Kidney glomerular epithelial cell (primary cell): Measurements from ENCODE around the gene PATJ.
"Not testable (repeated sequence)": the region's sequence is repeated elsewhere in the genome, so short reads cannot be mapped to it uniquely, and the experiment has no call there.

Experiments used
- DNase-seq: peaks from one replicate; lab custom pipeline; 2025; lab: John Stamatoyannopoulos, UW

Gene PATJ, protein sequence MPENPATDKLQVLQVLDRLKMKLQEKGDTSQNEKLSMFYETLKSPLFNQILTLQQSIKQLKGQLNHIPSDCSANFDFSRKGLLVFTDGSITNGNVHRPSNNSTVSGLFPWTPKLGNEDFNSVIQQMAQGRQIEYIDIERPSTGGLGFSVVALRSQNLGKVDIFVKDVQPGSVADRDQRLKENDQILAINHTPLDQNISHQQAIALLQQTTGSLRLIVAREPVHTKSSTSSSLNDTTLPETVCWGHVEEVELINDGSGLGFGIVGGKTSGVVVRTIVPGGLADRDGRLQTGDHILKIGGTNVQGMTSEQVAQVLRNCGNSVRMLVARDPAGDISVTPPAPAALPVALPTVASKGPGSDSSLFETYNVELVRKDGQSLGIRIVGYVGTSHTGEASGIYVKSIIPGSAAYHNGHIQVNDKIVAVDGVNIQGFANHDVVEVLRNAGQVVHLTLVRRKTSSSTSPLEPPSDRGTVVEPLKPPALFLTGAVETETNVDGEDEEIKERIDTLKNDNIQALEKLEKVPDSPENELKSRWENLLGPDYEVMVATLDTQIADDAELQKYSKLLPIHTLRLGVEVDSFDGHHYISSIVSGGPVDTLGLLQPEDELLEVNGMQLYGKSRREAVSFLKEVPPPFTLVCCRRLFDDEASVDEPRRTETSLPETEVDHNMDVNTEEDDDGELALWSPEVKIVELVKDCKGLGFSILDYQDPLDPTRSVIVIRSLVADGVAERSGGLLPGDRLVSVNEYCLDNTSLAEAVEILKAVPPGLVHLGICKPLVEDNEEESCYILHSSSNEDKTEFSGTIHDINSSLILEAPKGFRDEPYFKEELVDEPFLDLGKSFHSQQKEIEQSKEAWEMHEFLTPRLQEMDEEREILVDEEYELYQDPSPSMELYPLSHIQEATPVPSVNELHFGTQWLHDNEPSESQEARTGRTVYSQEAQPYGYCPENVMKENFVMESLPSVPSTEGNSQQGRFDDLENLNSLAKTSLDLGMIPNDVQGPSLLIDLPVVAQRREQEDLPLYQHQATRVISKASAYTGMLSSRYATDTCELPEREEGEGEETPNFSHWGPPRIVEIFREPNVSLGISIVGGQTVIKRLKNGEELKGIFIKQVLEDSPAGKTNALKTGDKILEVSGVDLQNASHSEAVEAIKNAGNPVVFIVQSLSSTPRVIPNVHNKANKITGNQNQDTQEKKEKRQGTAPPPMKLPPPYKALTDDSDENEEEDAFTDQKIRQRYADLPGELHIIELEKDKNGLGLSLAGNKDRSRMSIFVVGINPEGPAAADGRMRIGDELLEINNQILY (N-terminal part only)

GRCh38 chr1:61741711-61742619 lies at the start of gene PATJ:
Gene PATJ, plus strand, starts transcription at chr1:61742480. Its CDS starts 20,413 bp downstream, at chr1:61762893.
- no peak for DNase-seq

DNA sequence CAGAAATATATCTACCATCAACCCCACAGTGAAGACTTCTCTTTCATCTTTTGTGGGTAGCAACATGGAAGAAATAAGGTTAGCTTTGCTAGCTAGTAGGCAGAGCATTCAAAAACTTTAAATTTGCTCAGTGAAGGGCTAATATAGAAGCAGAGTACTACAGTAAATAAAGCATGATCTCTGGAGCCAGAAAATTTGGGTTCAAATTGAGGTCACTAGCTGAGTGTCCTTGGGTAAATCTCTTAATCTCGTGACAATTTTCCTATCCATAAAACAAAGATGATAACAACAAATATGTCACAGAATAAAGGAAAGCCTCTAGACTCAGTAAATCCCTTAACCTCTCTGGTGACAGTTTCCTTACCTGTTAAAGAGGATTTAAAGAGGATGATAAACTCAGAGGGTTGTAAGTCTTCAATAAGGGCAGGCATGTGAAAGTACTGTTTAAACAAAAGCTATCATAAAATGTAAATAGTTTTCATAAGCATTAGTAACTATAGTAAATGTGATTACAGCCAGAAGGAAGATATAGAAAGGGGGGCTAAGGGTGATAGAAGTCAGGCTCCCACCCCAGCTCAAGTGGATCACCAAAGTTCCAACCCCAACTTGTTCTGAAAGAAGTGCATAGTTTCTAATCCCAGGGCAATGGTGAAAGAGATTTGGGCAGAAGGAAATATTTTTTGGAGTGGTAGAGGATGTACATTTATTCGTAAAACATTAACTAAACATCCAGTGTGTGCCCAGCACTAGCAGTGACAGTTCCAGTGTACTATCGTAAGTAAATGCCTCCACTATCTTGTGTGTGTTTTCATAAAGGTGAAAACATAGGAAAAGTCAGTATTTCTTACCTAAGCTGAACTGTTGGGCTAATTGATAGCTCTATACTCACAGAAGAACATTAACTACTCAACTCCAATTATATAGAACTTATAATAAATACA lies 42.1 kb upstream of the PATJ start:
- no peak for DNase-seq

GRCh38 chr1:61708953-61709907 lies 33.0 kb upstream of the PATJ start:
- no peak for DNase-seq

DNA sequence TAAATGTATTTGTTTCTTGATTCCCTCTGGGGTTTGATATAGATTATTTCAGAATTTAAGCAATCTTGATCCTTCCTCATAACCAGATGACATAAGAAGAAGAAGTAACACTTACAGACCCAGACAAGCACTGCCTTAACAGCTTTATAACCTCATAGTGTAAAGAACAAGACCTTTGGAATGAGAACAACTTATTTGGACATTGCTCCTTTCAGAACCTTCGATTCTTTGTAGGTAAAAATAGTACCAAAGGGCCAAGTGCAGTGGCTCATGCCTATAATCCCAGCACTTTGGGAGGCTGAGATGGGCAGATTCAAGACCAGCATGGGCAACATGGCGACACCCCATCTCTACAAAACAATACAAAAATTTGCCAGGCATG lies 32.4 kb upstream of the PATJ start:
- DNase-seq, result no peak

DNA sequence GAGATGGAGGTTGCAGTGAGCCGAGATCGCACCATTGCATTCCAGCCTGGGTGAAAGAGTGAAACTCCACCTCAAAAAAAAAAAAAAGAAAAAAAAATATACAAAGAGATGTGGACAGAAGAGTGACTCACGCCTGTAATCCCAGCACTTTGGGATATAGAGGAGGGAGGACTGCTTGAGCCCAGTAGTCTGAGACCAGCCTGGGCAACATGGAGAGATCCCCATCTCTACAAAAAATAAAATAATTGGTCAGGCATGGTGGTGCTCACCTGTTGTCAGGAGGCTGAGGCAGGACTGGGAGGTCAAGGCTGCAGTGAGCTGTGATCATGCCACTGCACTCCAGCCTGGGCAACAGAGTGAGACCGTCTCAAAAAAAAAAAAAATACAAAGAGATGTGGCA lies 31.0 kb upstream of the PATJ start:
- not testable (repeated sequence) for DNase-seq

DNA sequence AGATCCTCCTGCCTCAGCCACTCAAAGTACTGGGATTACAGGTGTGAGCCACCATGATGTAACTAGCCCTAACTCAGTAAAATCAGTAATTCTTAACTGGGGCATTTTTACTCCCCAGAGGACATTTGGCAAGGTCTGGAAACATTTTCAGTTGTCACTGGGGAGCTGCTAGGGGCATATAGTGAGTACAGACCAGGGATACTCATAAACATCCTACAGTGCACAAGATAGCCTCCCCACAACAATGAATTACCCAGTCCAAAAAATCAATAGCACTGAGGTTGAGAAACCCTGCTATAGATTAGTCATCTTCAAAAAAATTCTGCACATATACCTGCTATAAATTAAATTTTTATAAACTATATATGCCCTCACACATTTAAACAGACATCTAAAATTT lies 30.3 kb upstream of the PATJ start:
- DNase-seq, result no peak

DNA sequence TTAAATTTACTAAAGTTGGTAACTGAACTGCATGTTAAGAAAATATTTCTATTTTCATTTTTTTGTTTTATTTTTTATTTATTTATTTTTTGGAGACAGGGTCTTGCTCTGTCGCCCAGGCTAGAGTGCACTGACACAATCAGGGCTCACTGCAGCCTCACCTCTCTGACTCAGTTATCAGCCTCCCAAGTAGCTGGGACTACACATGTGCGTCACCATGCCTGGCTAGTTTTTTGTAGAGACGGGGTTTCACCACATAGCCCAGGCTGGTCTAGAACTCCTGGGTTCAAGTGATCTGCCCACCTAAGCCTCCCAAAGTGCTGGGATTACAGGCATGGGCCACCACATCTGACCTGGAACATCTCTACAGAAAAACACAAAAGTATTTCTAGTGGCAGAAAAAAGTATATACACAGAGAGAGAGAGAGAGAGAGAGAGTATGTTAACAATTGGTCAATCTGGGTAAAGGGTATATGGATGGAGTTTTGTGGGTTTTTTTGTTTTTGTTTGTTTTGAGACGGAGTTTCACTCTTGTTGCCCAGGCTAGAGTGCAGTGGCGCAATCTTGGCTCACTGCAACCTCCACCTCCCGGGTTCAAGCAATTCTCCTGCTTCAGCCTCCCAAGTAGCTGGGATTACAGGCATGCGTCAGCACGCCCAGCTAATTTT lies 23.1 kb upstream of the PATJ start:
- not testable (repeated sequence) for DNase-seq

- no peak for DNase-seq
Measured at GRCh38 chr1:61724506-61724812, 17.8 kb upstream of the PATJ start.

- DNase-seq, result peak; percentile 81
Measured at GRCh38 chr1:61724813-61725694, 17.2 kb upstream of the PATJ start, which contains the start of gene TM2D1. Gene TM2D1, minus strand, starts transcription at chr1:61725141. Its CDS starts 21 bp downstream, at chr1:61725120.

DNA sequence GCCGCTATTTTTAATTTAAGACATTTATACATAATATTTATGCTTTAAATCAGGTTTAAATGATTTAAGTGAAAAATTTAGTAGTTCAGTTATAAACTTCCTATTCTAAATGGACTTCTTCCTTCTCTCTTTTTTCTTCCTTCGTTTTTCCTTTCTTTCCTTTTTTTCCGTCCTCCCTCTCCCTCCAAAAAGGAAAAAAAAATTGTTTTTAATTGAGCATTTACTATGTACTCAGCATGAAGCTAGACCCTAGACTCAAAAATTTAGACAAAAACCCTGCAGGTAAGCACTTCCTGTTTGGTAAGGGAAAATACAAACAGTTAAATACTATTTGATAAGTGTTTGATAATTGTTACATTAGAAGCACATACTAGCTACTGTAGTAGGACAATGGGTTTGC lies 14.7 kb upstream of the PATJ start:
- no peak for DNase-seq

- DNase-seq, result not testable (repeated sequence)
Measured at GRCh38 chr1:61730679-61731078, 11.6 kb upstream of the PATJ start.

GRCh38 chr1:61732726-61733125 lies 9.6 kb upstream of the PATJ start:
- no peak for DNase-seq

DNA sequence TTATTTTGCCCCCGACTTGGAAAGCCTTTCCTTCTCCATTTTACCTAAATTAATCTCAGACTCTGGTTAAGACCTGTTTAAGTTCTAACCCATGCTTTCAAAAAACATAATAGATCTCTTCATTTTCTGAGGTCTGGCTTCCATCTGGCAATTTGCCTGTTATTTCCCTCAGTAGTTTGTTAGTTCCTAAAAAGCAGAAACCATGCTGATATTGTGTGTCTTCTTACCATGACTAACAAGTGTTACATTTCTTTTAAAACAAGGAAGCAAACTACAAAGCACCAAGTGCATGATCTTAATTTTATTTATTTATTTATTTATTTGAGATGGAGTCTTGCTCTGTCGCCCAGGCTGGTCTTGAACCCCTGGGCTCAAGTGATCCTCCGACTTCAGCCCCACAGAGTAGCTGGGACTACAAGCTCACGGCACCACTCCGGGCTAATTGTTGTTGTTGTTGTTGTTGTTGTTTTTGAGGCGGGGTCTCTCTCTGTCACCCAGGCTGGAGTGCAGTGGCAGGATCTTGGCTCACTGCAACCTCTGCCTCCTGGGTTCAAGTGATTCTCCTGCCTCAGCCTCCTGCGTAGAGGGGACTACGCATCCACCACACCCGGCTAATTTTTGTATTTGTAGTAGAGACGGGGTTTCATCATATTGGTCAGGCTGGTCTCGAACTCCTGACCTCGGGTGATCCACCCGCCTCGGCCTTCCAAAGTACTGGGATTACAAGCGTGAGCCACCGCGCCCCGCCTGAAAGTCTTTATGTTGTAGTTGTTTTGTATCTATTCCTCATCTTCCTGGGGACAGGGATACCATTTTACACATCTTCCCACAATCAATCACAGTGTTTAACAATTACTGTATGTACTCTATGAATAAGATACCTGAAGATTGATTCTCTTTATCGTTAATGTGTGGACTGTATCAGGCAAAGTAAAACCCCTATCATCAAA lies 1.3 kb upstream of the PATJ start:
- no peak for DNase-seq

DNA sequence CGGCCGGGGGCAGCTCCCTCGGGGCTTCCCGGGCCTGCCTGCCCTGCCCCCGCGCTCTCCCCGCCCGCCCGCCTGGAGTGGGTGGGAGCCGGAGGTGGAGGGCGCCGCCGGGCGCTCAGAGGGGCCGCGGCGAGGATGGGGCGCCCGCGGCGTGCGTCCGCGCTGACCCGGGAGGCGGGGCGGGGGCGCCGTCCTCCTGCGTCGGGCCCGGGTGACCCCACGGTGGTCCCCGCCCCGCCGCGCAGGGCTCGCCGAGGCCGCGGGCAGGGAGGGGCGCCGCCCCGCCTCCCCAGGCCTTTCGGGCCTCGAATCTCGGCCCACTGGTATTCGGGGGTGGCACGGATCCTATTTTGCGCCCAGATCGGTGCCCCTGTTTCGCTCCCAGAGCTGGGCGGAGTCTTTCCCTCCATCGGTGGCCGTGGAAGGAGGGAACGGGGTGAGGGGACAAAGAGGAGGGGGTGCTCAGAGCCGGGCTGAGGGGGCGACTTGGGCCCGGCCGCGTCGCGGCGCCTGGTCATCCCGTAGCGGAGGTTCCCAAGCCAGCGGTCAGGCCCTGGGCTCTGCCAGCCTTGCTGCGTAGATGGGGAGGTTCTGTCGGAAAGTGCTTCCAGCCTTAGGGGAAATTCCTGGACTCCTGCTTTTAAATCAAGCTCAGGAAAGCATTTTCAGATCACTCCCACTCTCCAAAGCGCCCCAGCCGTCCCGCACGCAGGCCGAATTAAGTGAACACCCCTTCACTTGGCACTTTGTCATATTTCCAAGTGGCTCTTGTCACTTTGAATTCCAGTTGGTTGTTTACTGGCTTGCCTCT lies 545 bp downstream of the PATJ start:
- DNase-seq, result no peak

DNA sequence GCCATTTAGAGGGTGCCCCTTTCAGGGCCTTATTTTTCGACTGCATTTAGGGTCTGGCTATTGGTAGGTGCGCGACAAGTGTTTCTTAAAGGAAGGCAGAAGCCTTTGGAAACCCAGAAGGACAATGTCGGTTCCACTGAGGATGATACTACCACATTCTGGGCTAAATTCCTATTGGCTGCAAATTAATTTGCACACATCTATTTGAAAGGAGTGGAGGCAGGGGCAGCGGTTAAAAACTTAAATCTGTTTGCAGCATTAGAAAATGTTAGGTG lies 1.1 kb downstream of the PATJ start:
- no peak for DNase-seq
